HEK293 (cell line): Measurements from ENCODE around the gene KNOP1.

Experiments
- CTCF ChIA-PET: fragments of 350-600 bp; formaldehyde crosslinking; extraction: SDS; loops from one replicate; lab custom pipeline; 2021; ENCODE audit warnings: antibody characterized with exemption; lab: Yijun Ruan, JAX
- POLR2A ChIA-PET: fragments of 300-600 bp; formaldehyde crosslinking; extraction: SDS; loops from one replicate; lab custom pipeline; 2020; ENCODE audit warnings: antibody characterized with exemption, inconsistent platforms; lab: Yijun Ruan, JAX
- H3K27ac ChIP-seq: fragments of 200-500 bp; sonication (Bioruptor generic); 2 replicates; pipeline ENCODE4 v1.5.1; 2014; ENCODE audit warnings: low read depth, low read length, control low read depth, inconsistent platforms; ENCODE audit errors: extremely low read depth
- H3K36me3 ChIP-seq, 2 experiments: fragments of 200-500 bp in 1 of 2; sonication (Bioruptor generic) in 1 of 2; 1 replicate in 1 of 2; 2 replicates in 1 of 2; pipeline ENCODE4 v1.5.1; 2014 to 2017; ENCODE audit warnings: inconsistent platforms in 2 of 2, low read length in 2 of 2; ENCODE audit not compliant: control insufficient read depth in 2 of 2, insufficient read depth in 1 of 2
- H3K4me1 ChIP-seq: fragments of 200-500 bp; sonication (Bioruptor generic); 2 replicates; pipeline ENCODE4 v1.5.1; 2014; ENCODE audit warnings: mild to moderate bottlenecking, low read length, inconsistent platforms; ENCODE audit not compliant: control insufficient read depth, insufficient read depth
- H3K4me3 ChIP-seq: 2 replicates; pipeline ENCODE4 v1.5.1; 2011; ENCODE audit warnings: low read depth, mild to moderate bottlenecking, control low read depth, low read length, moderate library complexity
- H3K9me3 ChIP-seq: fragments of 200-500 bp; sonication (Bioruptor generic); 2 replicates; pipeline ENCODE4 v1.5.1; 2014; ENCODE audit warnings: low read depth, low read length, inconsistent platforms; ENCODE audit not compliant: control insufficient read depth, insufficient read depth
- KLF8 ChIP-seq: fragments of 450-650 bp; formaldehyde crosslinking; IDR thresholded peaks from 2 replicates; pipeline ENCODE4 v1.5.1; 2016; ENCODE audit warnings: missing biosample characterization, missing genetic modification characterization
- MEIS1 ChIP-seq: sonication (generic); formaldehyde crosslinking; IDR thresholded peaks from 2 replicates; pipeline ENCODE4 v1.8.1; 2022; ENCODE audit warnings: missing genetic modification reagents, mild to moderate bottlenecking, borderline replicate concordance
- RBAK ChIP-seq: fragments of 450-650 bp; formaldehyde crosslinking; IDR thresholded peaks from 2 replicates; pipeline ENCODE4 v1.5.1; 2016; ENCODE audit warnings: missing biosample characterization, missing genetic modification characterization
- REPIN1 ChIP-seq: fragments of 450-650 bp; formaldehyde crosslinking; IDR thresholded peaks from 2 replicates; pipeline ENCODE4 v1.5.1; 2017; ENCODE audit warnings: missing biosample characterization, missing genetic modification characterization, low read depth
- SETDB1 ChIP-seq: IDR thresholded peaks from one replicate; pipeline ENCODE4 v1.6.1; 2017; ENCODE audit warnings: mild to moderate bottlenecking, low read length, moderate library complexity, mixed read lengths; ENCODE audit not compliant: insufficient read length
- WT1 ChIP-seq: fragments of 450-650 bp; formaldehyde crosslinking; IDR thresholded peaks from 2 replicates; pipeline ENCODE4 v1.5.1; 2016; ENCODE audit warnings: missing biosample characterization, missing genetic modification characterization
- ZNF2 ChIP-seq: fragments of 450-650 bp; formaldehyde crosslinking; IDR thresholded peaks from 2 replicates; pipeline ENCODE4 v1.5.1; 2016; ENCODE audit warnings: missing biosample characterization, missing genetic modification characterization
- ZNF248 ChIP-seq: fragments of 450-650 bp; formaldehyde crosslinking; IDR thresholded peaks from 2 replicates; pipeline ENCODE4 v1.5.1; 2017; ENCODE audit warnings: missing biosample characterization, missing genetic modification characterization
- ZNF514 ChIP-seq: fragments of 450-650 bp; formaldehyde crosslinking; IDR thresholded peaks from 2 replicates; pipeline ENCODE4 v1.5.1; 2016; ENCODE audit warnings: missing biosample characterization, missing genetic modification characterization
- ZNF585B ChIP-seq: fragments of 450-650 bp; formaldehyde crosslinking; IDR thresholded peaks from 2 replicates; pipeline ENCODE4 v1.5.1; 2016; ENCODE audit warnings: missing biosample characterization, missing genetic modification characterization
- ZNF629 ChIP-seq: fragments of 450-650 bp; formaldehyde crosslinking; IDR thresholded peaks from 2 replicates; pipeline ENCODE4 v1.5.1; 2017; ENCODE audit warnings: missing biosample characterization, missing genetic modification characterization
- TF ChIP-seq, protein P1 (sequence below): fragments of 450-650 bp; formaldehyde crosslinking; IDR thresholded peaks from 2 replicates; pipeline ENCODE4 v1.5.1; 2016; ENCODE audit warnings: missing biosample characterization, missing genetic modification characterization
- TF ChIP-seq, protein P2 (sequence below): fragments of 450-650 bp; formaldehyde crosslinking; IDR thresholded peaks from 2 replicates; pipeline ENCODE4 v1.5.1; 2016; ENCODE audit warnings: missing biosample characterization, missing genetic modification characterization, borderline replicate concordance
- TF ChIP-seq, protein P3 (sequence below): sonication (generic); formaldehyde crosslinking; IDR thresholded peaks from 2 replicates; pipeline ENCODE4 v1.8.1; 2022; ENCODE audit warnings: mild to moderate bottlenecking, moderate library complexity, missing genetic modification reagents
- TF ChIP-seq, protein P4 (sequence below): fragments of 450-650 bp; IDR thresholded peaks from 2 replicates; pipeline ENCODE4 v1.5.1; 2018; ENCODE audit warnings: missing biosample characterization, missing genetic modification characterization

The KNOP1 gene

DNA sequence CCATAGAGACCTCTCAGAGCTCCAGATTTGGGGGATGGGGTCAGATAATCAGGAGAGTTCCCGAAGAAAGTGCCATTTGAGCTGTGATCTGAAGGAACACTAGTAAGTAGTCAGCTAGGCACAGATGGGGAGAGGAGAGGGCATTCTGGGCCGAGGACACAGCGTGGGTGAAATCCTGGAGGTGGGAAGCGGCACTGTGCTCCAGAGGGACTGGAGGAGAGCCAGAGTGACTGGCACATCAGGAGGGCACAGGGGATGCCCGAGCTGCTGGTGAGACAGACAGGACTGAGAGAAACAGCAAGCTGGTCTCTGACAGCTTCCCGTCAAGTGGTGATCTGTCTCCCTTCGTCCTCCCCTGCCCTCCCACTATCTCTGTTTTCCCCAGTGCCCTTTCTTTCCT, 40.6 kb downstream of the KNOP1 start:
- CTCF ChIA-PET: no interaction called here
- POLR2A ChIA-PET: no interaction called here
- Histone ChIP-seq H3K9me3 (no peaks in the 10 kb centered on the region), H3K27ac (no peak overlapping the region), H3K36me3 (peaks cover 0 to 4% of the 10 kb centered on the region in 2 experiments; a peak in 2 of 3 replicates), H3K4me1 (no peaks in the 10 kb centered on the region), H3K4me3 (no peak overlapping the region)
- TF ChIP-seq, protein P1, sequence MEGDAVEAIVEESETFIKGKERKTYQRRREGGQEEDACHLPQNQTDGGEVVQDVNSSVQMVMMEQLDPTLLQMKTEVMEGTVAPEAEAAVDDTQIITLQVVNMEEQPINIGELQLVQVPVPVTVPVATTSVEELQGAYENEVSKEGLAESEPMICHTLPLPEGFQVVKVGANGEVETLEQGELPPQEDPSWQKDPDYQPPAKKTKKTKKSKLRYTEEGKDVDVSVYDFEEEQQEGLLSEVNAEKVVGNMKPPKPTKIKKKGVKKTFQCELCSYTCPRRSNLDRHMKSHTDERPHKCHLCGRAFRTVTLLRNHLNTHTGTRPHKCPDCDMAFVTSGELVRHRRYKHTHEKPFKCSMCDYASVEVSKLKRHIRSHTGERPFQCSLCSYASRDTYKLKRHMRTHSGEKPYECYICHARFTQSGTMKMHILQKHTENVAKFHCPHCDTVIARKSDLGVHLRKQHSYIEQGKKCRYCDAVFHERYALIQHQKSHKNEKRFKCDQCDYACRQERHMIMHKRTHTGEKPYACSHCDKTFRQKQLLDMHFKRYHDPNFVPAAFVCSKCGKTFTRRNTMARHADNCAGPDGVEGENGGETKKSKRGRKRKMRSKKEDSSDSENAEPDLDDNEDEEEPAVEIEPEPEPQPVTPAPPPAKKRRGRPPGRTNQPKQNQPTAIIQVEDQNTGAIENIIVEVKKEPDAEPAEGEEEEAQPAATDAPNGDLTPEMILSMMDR: no peak
- TF ChIP-seq MEIS1: no peak
- no peak for TF ChIP-seq ZNF585B

DNA sequence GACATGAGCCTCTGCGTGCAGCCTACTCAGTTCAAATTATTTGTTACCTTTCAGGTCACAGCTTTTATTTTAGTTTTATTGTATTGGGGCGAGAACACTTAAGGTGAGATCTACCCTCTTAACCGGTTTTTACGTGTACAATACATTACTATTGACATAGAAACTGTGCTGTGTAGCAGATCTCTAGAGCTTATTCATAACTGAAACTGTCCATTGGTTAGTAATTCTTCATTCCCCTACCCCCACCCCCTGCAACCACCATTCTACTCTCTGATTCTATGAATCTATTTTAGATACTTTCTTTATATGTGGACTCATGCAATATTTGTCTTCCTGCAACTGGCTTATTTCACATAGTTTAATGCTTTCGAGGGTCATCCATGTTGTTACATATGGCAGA, 43.5 kb downstream of the KNOP1 start:
- Histone ChIP-seq H3K36me3 (no peaks in the 10 kb centered on the region; a peak in 1 of 3 replicates), H3K9me3 (no peaks in the 10 kb centered on the region), H3K4me3 (no peak overlapping the region), H3K27ac (no peak overlapping the region), H3K4me1 (no peaks in the 10 kb centered on the region)
- ChIA-PET CTCF (interaction anchor here (0.6 kb wide), 2 partner anchors 703 to 1095 kb away, joined by 3 read pairs; no protein-coding TSS in a partner anchor), POLR2A (no interaction called here)
- TF ChIP-seq ZNF248 (tag by site-specific recombination) (no peak), KLF8 (tag by site-specific recombination) (no peak), ZNF2 (tag by site-specific recombination) (no peak), REPIN1 (no peak), ZNF629 (no peak), RBAK (no peak), ZNF514 (tag by site-specific recombination) (no peak)
- TF ChIP-seq, protein P2, sequence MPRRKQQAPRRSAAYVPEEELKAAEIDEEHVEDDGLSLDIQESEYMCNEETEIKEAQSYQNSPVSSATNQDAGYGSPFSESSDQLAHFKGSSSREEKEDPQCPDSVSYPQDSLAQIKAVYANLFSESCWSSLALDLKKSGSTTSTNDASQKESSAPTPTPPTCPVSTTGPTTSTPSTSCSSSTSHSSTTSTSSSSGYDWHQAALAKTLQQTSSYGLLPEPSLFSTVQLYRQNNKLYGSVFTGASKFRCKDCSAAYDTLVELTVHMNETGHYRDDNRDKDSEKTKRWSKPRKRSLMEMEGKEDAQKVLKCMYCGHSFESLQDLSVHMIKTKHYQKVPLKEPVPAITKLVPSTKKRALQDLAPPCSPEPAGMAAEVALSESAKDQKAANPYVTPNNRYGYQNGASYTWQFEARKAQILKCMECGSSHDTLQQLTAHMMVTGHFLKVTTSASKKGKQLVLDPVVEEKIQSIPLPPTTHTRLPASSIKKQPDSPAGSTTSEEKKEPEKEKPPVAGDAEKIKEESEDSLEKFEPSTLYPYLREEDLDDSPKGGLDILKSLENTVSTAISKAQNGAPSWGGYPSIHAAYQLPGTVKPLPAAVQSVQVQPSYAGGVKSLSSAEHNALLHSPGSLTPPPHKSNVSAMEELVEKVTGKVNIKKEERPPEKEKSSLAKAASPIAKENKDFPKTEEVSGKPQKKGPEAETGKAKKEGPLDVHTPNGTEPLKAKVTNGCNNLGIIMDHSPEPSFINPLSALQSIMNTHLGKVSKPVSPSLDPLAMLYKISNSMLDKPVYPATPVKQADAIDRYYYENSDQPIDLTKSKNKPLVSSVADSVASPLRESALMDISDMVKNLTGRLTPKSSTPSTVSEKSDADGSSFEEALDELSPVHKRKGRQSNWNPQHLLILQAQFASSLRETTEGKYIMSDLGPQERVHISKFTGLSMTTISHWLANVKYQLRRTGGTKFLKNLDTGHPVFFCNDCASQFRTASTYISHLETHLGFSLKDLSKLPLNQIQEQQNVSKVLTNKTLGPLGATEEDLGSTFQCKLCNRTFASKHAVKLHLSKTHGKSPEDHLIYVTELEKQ (tag by site-specific recombination): no peak
- TF ChIP-seq, protein P3, sequence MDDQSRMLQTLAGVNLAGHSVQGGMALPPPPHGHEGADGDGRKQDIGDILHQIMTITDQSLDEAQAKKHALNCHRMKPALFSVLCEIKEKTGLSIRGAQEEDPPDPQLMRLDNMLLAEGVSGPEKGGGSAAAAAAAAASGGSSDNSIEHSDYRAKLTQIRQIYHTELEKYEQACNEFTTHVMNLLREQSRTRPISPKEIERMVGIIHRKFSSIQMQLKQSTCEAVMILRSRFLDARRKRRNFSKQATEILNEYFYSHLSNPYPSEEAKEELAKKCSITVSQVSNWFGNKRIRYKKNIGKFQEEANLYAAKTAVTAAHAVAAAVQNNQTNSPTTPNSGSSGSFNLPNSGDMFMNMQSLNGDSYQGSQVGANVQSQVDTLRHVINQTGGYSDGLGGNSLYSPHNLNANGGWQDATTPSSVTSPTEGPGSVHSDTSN (CRISPR knock-in tag): no peak

DNA sequence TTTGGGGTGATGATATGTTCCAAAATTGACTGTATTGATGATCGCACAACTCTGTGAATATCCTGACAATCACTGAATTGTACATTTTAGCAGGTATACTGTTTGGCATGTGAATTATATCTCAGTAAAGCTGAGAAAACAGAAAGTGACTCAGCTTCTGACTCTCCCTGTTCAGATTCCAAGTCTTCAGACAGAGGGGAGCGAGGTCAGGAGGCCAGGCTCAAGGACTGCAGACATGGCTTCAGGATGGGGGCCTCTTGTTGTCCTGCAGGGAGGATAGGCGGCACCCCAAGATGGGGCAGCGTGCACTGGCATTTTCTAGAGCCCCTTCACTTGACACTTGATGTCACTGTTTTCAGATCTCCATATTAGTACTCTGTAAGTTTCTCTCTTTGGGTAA, 45.6 kb downstream of the KNOP1 start:
- POLR2A ChIA-PET: no interaction called here
- no peaks in the 10 kb centered on the region for H3K4me1 ChIP-seq
- TF ChIP-seq SETDB1 (no peak), RBAK (no peak), WT1 (tag by site-specific recombination) (no peak)
- TF ChIP-seq, protein P4, sequence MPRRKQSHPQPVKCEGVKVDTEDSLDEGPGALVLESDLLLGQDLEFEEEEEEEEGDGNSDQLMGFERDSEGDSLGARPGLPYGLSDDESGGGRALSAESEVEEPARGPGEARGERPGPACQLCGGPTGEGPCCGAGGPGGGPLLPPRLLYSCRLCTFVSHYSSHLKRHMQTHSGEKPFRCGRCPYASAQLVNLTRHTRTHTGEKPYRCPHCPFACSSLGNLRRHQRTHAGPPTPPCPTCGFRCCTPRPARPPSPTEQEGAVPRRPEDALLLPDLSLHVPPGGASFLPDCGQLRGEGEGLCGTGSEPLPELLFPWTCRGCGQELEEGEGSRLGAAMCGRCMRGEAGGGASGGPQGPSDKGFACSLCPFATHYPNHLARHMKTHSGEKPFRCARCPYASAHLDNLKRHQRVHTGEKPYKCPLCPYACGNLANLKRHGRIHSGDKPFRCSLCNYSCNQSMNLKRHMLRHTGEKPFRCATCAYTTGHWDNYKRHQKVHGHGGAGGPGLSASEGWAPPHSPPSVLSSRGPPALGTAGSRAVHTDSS (tag by site-specific recombination): no peak
- CTCF ChIA-PET: interaction anchor here (1.5 kb wide), 1 partner anchor 9 kb away, joined by 4 read pairs; no protein-coding TSS in a partner anchor
- no peaks in the 10 kb centered on the region for H3K9me3 ChIP-seq
- H3K27ac ChIP-seq: no peak overlapping the region
- peaks cover 0 to 3% of the 10 kb centered on the region in 2 experiments; a peak in 2 of 3 replicates for H3K36me3 ChIP-seq
- no peak overlapping the region for H3K4me3 ChIP-seq
